ENCODE data around the gene NLE1.

NLE1 gene

DNA sequence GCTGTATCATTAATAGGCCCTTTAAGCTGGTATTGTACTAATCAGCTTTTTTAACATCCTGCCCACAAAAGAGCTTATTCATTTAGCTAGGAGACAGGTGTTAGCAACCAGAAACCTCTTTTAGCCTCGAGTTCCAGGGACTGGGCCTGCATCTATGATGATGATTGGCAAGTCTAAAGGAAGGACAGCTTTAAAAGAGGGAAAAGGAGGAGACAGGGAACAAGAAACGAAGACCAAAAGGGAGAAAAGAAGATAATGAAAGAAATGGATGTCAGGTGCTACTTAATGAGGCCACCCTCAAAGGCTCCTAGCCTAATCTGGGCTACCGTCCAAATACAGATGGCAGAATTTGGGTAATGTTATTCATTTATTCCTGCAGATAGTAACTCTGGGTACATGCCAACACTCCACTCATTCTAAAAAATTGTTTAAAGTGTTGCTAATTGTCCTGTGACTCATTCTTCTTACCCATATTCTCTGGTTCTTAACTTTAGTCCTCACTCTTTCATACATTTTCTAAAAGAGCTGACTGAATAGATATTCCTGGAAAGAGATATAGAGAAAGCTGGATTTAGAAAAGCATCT is 59.9 kb downstream of the NLE1 start:
- TF ChIP-seq, protein P1, sequence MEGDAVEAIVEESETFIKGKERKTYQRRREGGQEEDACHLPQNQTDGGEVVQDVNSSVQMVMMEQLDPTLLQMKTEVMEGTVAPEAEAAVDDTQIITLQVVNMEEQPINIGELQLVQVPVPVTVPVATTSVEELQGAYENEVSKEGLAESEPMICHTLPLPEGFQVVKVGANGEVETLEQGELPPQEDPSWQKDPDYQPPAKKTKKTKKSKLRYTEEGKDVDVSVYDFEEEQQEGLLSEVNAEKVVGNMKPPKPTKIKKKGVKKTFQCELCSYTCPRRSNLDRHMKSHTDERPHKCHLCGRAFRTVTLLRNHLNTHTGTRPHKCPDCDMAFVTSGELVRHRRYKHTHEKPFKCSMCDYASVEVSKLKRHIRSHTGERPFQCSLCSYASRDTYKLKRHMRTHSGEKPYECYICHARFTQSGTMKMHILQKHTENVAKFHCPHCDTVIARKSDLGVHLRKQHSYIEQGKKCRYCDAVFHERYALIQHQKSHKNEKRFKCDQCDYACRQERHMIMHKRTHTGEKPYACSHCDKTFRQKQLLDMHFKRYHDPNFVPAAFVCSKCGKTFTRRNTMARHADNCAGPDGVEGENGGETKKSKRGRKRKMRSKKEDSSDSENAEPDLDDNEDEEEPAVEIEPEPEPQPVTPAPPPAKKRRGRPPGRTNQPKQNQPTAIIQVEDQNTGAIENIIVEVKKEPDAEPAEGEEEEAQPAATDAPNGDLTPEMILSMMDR (IDR thresholded peaks at IDR 0.05; ENCODE audit: extremely low read depth, missing control alignments): no peak
- DNase-seq (ENCODE audit: low spot score): peak; percentile 19

DNA sequence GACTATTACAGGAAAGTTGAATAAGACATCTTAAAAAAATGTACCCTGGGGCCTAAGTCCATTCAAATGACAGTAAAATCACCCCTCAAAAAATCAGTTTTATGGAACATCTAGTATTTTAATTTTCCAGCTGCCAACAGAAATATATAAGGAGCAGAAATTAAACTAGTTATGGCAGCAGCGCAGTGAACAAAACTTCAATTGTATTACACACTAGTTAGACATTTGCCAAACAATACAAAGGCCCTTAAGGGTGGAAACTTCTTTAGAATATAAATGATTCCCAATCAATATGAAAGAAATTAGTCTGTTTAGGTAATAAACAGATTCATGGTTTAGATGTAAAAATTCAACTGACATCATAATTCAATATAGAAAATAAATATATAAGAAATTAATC is 60.5 kb downstream of the NLE1 start:
- TF ChIP-seq, protein P1 (IDR thresholded peaks at IDR 0.05; ENCODE audit: extremely low read depth, missing control alignments): no peak
- DNase-seq (ENCODE audit: low spot score): no peak

DNA sequence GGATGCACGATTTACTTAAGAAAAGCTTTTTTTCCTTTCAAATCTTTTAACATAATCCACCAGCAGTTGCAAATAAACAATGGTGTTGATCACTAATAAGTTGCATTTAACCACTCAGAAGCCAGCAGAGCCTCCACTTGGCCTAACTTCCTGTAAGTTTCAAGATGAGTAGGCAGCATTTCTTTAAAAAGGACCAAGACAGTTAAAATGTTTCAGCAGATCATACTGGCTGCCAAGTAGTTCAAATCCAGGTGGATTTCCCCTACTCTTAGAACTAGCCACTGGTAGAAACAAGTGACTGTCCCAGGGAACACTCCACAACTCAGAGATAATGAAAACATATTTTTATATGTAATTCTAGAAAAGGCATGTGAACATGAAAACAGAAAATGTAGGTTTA is 61.6 kb downstream of the NLE1 start:
- TF ChIP-seq, protein P1 (IDR thresholded peaks at IDR 0.05; ENCODE audit: extremely low read depth, missing control alignments): no peak
- peak; percentile 65 for DNase-seq (ENCODE audit: low spot score)

DNA sequence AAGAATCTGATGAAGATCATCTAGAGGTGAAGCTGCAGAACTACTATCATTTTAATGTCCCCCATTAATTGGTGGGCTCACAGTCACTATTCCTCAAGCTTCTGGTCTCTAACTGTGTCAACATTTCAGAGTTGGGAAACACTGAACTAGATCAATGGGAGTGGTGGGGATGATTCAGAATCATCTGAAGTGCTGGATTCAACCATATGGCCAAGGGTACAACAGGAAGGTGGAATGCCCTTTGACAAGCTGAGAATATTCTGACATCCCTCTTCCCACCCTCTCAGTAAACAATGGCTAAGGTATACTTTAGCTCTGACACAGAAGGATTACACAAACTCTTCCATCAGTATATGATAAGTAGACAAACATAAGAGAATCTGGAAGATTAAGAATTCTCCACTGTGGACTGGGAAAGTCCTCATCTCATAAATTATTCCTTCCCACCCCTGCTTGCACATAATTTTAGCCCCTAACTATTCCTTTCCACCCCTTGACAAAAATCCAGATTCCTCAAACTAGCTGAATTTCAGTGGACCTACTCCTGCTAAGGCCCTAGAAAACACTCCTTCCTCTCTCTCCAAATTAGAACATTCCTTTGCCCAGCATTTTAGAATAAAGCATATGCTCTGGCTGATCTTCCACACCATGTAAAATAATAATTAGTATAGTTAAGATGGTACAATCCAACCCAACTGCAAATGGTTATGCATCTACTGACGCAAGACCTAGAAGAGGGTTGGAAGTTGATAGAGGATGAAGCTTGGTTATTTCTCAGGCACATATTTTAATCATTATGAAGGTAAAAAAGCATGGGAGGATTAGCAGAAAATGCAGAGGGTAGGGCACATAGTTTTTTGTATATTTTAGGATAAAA is 62.3 kb downstream of the NLE1 start:
- TF ChIP-seq, protein P1 (IDR thresholded peaks at IDR 0.05; ENCODE audit: extremely low read depth, missing control alignments): no peak

More for the DNA sequence above, 62.3 kb downstream of the NLE1 start:
- no peak for DNase-seq (ENCODE audit: low spot score)
